ENCODE results near the gene SEC24C.
"Not testable (repeated sequence)": the region's sequence is repeated elsewhere in the genome, so short reads cannot be mapped to it uniquely, and the experiment has no call there.

DNA sequence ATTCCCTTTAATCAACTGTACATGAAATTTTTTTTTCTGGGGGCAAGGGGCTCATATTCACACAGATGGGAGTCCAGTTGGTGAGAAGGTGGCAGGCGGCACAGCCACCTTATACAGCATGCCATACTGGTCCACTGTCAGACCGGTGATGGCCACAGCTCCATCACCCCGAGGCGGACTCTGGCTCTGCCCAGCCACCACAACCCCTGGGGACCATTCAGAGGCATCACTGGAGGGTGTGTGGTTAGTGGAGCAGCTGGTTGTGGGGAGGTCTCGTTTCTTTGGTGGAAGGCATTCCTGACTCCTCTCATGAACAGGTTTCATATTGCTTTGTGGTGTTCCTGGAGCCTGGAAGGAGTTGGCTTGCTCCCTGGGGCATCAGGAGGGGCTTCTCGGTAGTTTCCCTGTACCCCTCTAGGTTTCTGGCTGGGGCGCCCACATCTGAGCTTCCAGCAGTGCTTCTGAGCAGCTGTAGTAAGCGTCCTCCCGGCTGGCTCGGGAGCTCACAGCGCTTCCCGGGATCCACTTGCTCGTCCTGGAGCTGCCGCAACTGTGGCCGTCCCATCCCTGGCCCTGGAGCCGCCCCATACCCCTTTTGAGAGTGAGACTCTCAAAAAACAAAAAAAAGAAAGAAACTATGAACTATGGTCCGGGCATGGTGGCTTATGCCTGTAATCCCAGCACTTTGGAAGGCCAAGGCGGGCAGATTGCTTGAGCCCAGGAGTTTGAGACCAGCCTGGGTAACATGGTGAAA, 3.5 kb upstream of the SEC24C start:
- not testable (repeated sequence) for TF ChIP-seq POLR2A (IDR thresholded peaks at IDR 0.05)
- TF ChIP-seq, protein P1, sequence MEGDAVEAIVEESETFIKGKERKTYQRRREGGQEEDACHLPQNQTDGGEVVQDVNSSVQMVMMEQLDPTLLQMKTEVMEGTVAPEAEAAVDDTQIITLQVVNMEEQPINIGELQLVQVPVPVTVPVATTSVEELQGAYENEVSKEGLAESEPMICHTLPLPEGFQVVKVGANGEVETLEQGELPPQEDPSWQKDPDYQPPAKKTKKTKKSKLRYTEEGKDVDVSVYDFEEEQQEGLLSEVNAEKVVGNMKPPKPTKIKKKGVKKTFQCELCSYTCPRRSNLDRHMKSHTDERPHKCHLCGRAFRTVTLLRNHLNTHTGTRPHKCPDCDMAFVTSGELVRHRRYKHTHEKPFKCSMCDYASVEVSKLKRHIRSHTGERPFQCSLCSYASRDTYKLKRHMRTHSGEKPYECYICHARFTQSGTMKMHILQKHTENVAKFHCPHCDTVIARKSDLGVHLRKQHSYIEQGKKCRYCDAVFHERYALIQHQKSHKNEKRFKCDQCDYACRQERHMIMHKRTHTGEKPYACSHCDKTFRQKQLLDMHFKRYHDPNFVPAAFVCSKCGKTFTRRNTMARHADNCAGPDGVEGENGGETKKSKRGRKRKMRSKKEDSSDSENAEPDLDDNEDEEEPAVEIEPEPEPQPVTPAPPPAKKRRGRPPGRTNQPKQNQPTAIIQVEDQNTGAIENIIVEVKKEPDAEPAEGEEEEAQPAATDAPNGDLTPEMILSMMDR (IDR thresholded peaks at IDR 0.05), result not testable (repeated sequence)

Data from tibial nerve (tissue), 3 donors.